Skeletal muscle cell (primary cell): Measurements from ENCODE around the gene TUBA3D.
A peak's percentile ranks its signal among the peaks of the same experiment; 100 is the strongest.
"Not testable (repeated sequence)": the region's sequence is repeated elsewhere in the genome, so short reads cannot be mapped to it uniquely, and the experiment has no call there.

Experiments
- DNase-seq: peaks from one replicate; pipeline ENCODE4 v3.0.0-alpha.2; 2010; ENCODE audit warnings: low read depth
- H3K4me3 ChIP-seq: 2 replicates; pipeline ENCODE4 v1.5.1; 2011; ENCODE audit warnings: low read depth, mild to moderate bottlenecking, control low read depth, low read length, moderate library complexity

The TUBA3D gene

DNA sequence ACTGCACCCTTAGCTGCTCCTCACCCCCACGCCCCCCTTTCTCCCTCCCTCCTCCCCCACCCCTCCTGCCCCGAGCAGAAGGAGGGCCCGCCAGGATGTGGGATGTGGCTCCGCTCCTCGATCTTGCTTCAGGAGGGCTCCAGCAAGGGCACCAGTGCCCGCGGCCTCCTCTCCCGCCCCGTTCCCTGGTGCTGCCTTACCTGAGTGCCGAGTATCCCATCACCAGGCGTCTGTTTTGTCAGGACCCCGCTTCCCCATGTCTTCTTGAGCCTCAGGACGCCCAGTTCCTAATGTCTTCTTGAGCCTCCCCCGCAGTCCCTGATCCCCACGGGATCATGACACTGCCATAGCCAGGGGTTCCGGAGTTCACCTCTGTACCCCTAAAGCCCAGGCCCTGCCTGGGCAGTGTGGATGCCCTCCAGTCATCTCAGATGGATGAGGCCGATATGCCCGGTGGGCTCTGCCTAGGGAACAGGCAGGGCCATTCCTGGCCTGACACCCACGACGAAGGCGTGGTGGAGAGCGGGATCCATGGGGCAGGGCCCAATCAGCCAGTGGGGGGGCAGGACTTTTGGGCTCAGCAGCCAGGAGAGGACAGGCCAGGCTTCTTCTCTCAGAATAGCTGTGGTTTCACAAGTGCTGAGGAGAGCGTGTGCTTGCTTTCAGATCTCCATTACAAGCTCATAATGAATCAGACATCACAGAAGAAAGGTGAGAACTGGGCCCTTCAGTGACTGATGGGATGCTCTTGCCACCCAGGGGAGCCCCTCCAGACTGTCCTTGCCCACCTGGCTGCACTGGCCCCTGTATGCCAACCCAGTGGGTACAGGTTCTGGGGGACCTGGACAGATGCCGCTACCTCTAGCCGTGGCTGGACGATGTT lies 53.3 kb downstream of the TUBA3D start:
- not testable (repeated sequence) for DNase-seq
- peak overlapping the region; percentile 2 for H3K4me3 ChIP-seq

DNA sequence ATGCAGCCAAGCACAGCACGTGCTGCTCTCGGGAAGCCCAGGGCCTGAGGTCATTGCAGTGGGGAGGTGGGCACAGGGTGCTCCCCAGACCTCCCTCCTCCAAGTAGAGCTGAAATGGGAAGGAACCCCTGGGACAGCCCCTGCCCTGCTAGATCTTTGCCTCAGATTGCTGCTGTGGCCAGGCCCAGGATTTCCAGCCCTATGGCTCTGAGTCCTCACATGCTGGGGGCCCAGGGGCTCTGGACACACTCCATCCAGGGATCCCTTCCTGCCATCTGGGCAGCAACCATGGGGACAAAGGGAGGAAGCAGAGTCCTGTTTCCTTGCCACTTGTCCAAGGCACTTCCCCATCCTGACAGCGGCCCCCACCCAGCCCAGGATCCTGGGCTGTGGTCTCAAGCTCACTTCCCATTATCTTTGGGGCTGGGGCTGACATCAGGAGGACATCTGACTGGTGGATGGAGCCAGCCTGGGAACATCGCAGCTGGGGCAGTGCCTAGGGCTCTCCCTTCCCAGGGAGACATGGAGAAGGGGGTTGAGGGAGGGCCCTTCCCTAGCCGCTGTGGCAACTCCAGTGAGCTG lies 54.0 kb downstream of the TUBA3D start:
- not testable (repeated sequence) for DNase-seq, H3K4me3 ChIP-seq

DNA sequence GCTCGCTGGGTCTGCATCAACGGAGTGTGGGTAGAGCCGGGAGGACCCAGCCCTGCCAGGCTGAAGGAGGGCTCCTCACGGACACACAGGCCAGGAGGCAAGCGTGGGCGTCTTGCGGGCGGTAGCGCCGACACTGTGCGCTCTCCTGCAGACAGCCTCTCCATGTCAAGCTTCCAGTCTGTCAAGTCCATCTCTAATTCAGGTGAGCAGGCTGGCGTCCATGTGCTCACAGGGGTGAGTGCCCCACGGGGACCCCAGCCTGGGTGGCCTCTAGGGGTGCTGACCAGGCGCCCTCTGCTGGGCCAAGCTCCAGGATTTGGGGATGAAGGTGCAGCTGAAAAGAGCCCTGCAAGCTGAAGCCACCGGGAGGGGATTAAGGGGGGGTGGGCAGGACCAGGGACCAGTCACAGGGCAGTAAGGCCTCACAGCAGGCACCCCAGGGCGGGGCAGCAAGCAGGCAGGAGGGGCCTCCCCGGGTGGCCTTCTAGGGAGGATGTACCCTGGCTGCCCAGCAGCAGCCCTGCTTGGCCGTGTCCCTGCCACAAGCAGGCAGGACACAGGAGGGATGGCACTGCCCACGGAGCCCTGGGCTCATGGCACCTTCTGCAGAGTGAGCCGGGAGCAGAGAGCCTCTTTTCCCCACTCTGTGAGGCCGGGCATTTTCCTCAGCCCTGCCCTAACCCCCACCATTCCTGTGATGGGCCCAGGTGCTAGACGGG lies 54.9 kb downstream of the TUBA3D start:
- H3K4me3 ChIP-seq, DNase-seq: not testable (repeated sequence)

DNA sequence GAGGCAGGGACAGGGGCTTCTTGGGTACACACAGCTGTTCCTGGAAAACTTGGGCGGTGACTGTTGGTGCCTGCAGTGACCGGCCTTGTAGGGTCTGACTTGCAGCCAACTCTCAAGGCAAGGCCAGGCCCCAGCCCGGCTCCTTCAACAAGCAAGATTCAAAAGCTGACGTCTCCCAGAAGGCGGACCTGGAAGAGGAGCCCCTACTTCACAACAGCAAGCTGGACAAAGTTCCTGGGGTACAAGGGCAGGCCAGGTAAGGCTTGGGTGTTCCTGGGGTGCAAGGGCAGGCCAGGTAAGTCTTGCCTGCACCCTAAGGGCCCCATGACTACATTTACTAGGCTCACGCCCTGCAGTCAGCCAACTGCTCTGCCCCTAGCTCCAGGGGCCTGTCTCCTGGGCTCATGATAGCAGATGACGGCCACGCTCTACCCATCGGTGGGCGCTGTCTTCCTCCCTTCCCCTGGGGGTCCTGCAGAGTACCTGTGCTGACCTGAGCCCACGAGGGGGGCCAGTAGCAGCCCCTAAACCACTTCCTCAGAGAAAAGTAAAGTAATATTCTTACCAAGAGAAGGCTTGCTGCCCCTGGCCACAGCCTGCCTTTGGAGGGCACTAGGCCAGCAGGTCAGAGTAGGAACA lies 55.7 kb downstream of the TUBA3D start:
- H3K4me3 ChIP-seq, DNase-seq: not testable (repeated sequence)
